B cell (primary cell): ENCODE results near the gene ENOX1.

Experiments
- EZH2 ChIP-seq: IDR thresholded peaks from 2 replicates; pipeline ENCODE4 v1.6.1; 2012; ENCODE audit warnings: borderline replicate concordance, low read depth, mild to moderate bottlenecking, moderate library complexity, low read length; ENCODE audit not compliant: insufficient read depth, poor library complexity, severe bottlenecking
- TF ChIP-seq, protein P1 (sequence below): fragments of 200-600 bp; IDR thresholded peaks from one replicate; pipeline ENCODE4 v1.8.0; 2022; ENCODE audit warnings: antibody characterized with exemption, mild to moderate bottlenecking

DNA sequence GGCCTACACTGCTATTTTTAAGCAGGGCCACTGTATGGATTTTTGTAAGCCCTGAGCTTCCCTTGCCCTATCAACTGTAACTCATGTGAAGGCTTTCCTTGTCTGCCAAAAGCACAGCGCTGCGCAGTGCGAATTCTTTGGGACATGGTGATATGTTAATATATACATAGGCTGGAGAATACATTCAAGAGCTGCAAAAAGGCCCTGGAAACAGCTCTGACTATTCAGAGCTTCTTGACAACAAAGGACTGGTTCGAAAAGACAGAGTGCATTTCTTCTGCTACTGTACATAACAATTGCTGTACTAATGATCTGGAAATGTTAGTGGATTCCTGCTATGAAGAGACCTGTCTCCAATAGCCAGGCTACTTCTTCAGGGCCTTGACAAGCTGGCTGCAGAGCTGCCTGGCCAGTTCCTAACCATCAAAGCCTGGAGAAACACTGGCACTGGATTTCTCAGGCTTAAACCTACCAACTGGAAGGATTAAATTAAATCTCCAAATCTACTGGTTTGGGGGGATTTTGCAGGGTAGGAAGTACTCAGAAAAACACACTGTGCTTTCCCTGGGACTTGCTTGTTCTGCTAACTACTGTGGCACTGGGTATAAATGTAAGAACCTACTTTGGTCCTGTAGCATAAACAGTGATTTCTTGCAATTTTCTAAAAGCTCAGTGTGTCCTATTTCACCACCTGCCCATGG lies 516.5 kb downstream of the ENOX1 start:
- TF ChIP-seq, protein P1, sequence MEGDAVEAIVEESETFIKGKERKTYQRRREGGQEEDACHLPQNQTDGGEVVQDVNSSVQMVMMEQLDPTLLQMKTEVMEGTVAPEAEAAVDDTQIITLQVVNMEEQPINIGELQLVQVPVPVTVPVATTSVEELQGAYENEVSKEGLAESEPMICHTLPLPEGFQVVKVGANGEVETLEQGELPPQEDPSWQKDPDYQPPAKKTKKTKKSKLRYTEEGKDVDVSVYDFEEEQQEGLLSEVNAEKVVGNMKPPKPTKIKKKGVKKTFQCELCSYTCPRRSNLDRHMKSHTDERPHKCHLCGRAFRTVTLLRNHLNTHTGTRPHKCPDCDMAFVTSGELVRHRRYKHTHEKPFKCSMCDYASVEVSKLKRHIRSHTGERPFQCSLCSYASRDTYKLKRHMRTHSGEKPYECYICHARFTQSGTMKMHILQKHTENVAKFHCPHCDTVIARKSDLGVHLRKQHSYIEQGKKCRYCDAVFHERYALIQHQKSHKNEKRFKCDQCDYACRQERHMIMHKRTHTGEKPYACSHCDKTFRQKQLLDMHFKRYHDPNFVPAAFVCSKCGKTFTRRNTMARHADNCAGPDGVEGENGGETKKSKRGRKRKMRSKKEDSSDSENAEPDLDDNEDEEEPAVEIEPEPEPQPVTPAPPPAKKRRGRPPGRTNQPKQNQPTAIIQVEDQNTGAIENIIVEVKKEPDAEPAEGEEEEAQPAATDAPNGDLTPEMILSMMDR = no peak
- no peak for TF ChIP-seq EZH2
